ENCODE data around the gene CHST11. TPM values are rescaled to one million over a fixed set of nuclear protein-coding genes. Genes with fewer than 3 reads are reported as not detected.

CHST11 gene
- total RNA-seq, 3 donors from 2014 or later, result 12.5 to 16.4 (median 15.5) TPM

GRCh38 chr12:104425614-104426013, 31.1 kb upstream of the CHST11 start:
- TF ChIP-seq CTCF (IDR thresholded peaks at IDR 0.05) (no peak), POLR2AphosphoS5 (IDR thresholded peaks at IDR 0.05) (no peak), POLR2A (IDR thresholded peaks at IDR 0.05) (no peak)
- H3K36me3 ChIP-seq, result no peaks in the 10 kb centered on the region
- intact Hi-C loops (cut with DNase I; ENCODE audit: low total_unique reads), result no loop called here
- H3K27me3 ChIP-seq, result no peaks in the 10 kb centered on the region
- no peak overlapping the region for H3K4me3 ChIP-seq
- no peaks in the 10 kb centered on the region for H3K4me1 ChIP-seq
- H3K27ac ChIP-seq, result no peak overlapping the region
- no peak for DNase-seq (ENCODE audit: low spot score in 2 of 2)
- no peaks in the 10 kb centered on the region for H3K9me3 ChIP-seq

GRCh38 chr12:104426926-104427546, 29.7 kb upstream of the CHST11 start:
- no peak for DNase-seq (ENCODE audit: low spot score in 2 of 2)
- intact Hi-C loops (cut with DNase I; ENCODE audit: low total_unique reads), result no loop called here
- TF ChIP-seq POLR2A (IDR thresholded peaks at IDR 0.05), result no peak
- no peak for TF ChIP-seq CTCF (IDR thresholded peaks at IDR 0.05)
- TF ChIP-seq POLR2AphosphoS5 (IDR thresholded peaks at IDR 0.05), result no peak
- Histone ChIP-seq H3K27ac (no peak overlapping the region), H3K27me3 (no peaks in the 10 kb centered on the region), H3K4me1 (no peaks in the 10 kb centered on the region), H3K4me3 (no peak overlapping the region), H3K9me3 (no peaks in the 10 kb centered on the region), H3K36me3 (no peaks in the 10 kb centered on the region)

GRCh38 chr12:104427547-104427938, 29.2 kb upstream of the CHST11 start:
- H3K27me3 ChIP-seq, result no peaks in the 10 kb centered on the region
- H3K36me3 ChIP-seq, result no peaks in the 10 kb centered on the region
- TF ChIP-seq POLR2A (IDR thresholded peaks at IDR 0.05) (no peak), POLR2AphosphoS5 (IDR thresholded peaks at IDR 0.05) (no peak), CTCF (IDR thresholded peaks at IDR 0.05) (no peak)
- H3K9me3 ChIP-seq, result no peaks in the 10 kb centered on the region
- intact Hi-C loops (cut with DNase I; ENCODE audit: low total_unique reads), result no loop called here
- no peaks in the 10 kb centered on the region for H3K4me1 ChIP-seq
- no peak overlapping the region for H3K27ac ChIP-seq
- no peak overlapping the region for H3K4me3 ChIP-seq
- DNase-seq (ENCODE audit: low spot score in 2 of 2), result no peak

- H3K4me1 ChIP-seq, result no peaks in the 10 kb centered on the region
- TF ChIP-seq POLR2AphosphoS5 (IDR thresholded peaks at IDR 0.05) (no peak), POLR2A (IDR thresholded peaks at IDR 0.05) (no peak), CTCF (IDR thresholded peaks at IDR 0.05) (no peak)
- no peak overlapping the region for H3K27ac ChIP-seq
- intact Hi-C loops (cut with DNase I; ENCODE audit: low total_unique reads), result no loop called here
- no peaks in the 10 kb centered on the region for H3K9me3 ChIP-seq
- no peaks in the 10 kb centered on the region for H3K36me3 ChIP-seq
- DNase-seq (ENCODE audit: low spot score in 2 of 2), result no peak
- no peaks in the 10 kb centered on the region for H3K27me3 ChIP-seq
- no peak overlapping the region for H3K4me3 ChIP-seq
These were observed 23.7 kb upstream of the CHST11 start for GRCh38 chr12:104433061-104433460.

GRCh38 chr12:104434129-104434528, 22.6 kb upstream of the CHST11 start:
- Histone ChIP-seq H3K9me3 (no peaks in the 10 kb centered on the region), H3K4me3 (no peak overlapping the region), H3K36me3 (no peaks in the 10 kb centered on the region), H3K4me1 (no peaks in the 10 kb centered on the region), H3K27ac (no peak overlapping the region), H3K27me3 (no peaks in the 10 kb centered on the region)
- TF ChIP-seq POLR2A (IDR thresholded peaks at IDR 0.05) (no peak), POLR2AphosphoS5 (IDR thresholded peaks at IDR 0.05) (no peak), CTCF (IDR thresholded peaks at IDR 0.05) (no peak)
- intact Hi-C loops (cut with DNase I; ENCODE audit: low total_unique reads), result no loop called here
- DNase-seq (ENCODE audit: low spot score in 2 of 2), result no peak

All from breast epithelium (tissue), 4 donors.